Endometrial microvascular endothelial cells (primary cell): ENCODE measurements around the gene COL27A1. TPM values are rescaled to one million over a fixed set of nuclear protein-coding genes. Genes with fewer than 3 reads are reported as not detected.

ENCODE experiments used
- in situ Hi-C: cut with HindIII; loops from 2 replicates; pipeline ENCODE4 v1.10.0; 2017; ENCODE audit warnings: low sequenced_read_pairs, low pct_unique_long_range_greater_than_20kb; ENCODE audit errors: inconsistent ontology term
- total RNA-seq: library from RNA; depleted of rRNA; stranded (reverse); fragments of >200 nt; gene quantifications from one replicate; pipeline ENCODE4 v1.2.3, GENCODE V29; 2015; ENCODE audit errors: inconsistent ontology term

The COL27A1 gene
- total RNA-seq, 1 donor from 2014 or later, result 17.4 TPM

- in situ Hi-C loops, result no loop called here
Measured at GRCh38 chr9:114349713-114350480, 194.6 kb downstream of the COL27A1 start.

- in situ Hi-C loops, result no loop called here
Measured at GRCh38 chr9:114350636-114351401, 195.5 kb downstream of the COL27A1 start.

GRCh38 chr9:114351932-114352331 is 196.6 kb downstream of the COL27A1 start:
- in situ Hi-C loops, result no loop called here

- in situ Hi-C loops, result no loop called here
Measured at GRCh38 chr9:114355821-114356220, 200.5 kb downstream of the COL27A1 start.

GRCh38 chr9:114356792-114357191 is 201.5 kb downstream of the COL27A1 start:
- in situ Hi-C loops, result no loop called here

- in situ Hi-C loops, result no loop called here
Measured at GRCh38 chr9:114357360-114357759, 202.0 kb downstream of the COL27A1 start.

GRCh38 chr9:114357911-114358328 is 202.6 kb downstream of the COL27A1 start:
- in situ Hi-C loops, result no loop called here

- in situ Hi-C loops, result no loop called here
Measured at GRCh38 chr9:114359801-114360200, 204.5 kb downstream of the COL27A1 start.

GRCh38 chr9:114361542-114361941 is 206.2 kb downstream of the COL27A1 start:
- in situ Hi-C loops, result no loop called here

Other genes starting within 250 kb of the COL27A1 start
- not detected for gene AMBP, start 77.2 kb upstream of the COL27A1 start, total RNA-seq
- gene KIF12, start 56.2 kb upstream of the COL27A1 start, total RNA-seq, result not detected
- not detected for gene ORM1, start 167.6 kb downstream of the COL27A1 start, total RNA-seq
- gene ORM2, start 174.3 kb downstream of the COL27A1 start, total RNA-seq, result not detected
- 14.9 TPM for gene AKNA, start 232.4 kb downstream of the COL27A1 start, total RNA-seq